Astrocyte (in vitro differentiated cells and primary cell): ENCODE results near the gene METRN. TPM values are rescaled to one million over a fixed set of nuclear protein-coding genes. Genes with fewer than 3 reads are reported as not detected.

ENCODE experiments used
- DNase-seq: peaks from one replicate; pipeline ENCODE4 v3.0.0-alpha.2; 2010; ENCODE audit warnings: low read depth
- FAIRE-seq: peaks from 2 replicates; lab custom pipeline; 2011; peaks lifted over from hg19 to GRCh38; lab: Jason Lieb, UNC
- H2AFZ ChIP-seq: 2 replicates; pipeline ENCODE4 v1.6.0; 2012; ENCODE audit warnings: low read depth, low read length, inconsistent platforms
- H3K27ac ChIP-seq: 2 replicates; pipeline ENCODE4 v1.5.1; 2011; ENCODE audit warnings: low read depth, low read length, inconsistent platforms
- H3K27me3 ChIP-seq: 2 replicates; pipeline ENCODE4 v1.6.0; 2011; ENCODE audit warnings: low read length, inconsistent platforms; ENCODE audit not compliant: insufficient read depth
- H3K36me3 ChIP-seq: 2 replicates; pipeline ENCODE4 v1.5.1; 2011; ENCODE audit warnings: low read length, inconsistent platforms; ENCODE audit not compliant: insufficient read depth
- H3K4me1 ChIP-seq: 2 replicates; pipeline ENCODE4 v1.5.1; 2011; ENCODE audit warnings: low read length, inconsistent platforms; ENCODE audit not compliant: insufficient read depth
- H3K4me2 ChIP-seq: 2 replicates; pipeline ENCODE4 v1.6.0; 2012; ENCODE audit warnings: low read length, inconsistent platforms
- H3K4me3 ChIP-seq: 2 replicates; pipeline ENCODE4 v1.5.1; 2011; ENCODE audit warnings: low read depth, mild to moderate bottlenecking, low read length, inconsistent platforms; ENCODE audit not compliant: insufficient read depth
- H3K79me2 ChIP-seq: 2 replicates; pipeline ENCODE4 v1.6.0; 2012; ENCODE audit warnings: mild to moderate bottlenecking, low read length, inconsistent platforms; ENCODE audit not compliant: insufficient read depth
- H3K9ac ChIP-seq: 2 replicates; pipeline ENCODE4 v1.6.0; 2012; ENCODE audit warnings: mild to moderate bottlenecking, low read length, inconsistent platforms
- H3K9me3 ChIP-seq: 2 replicates; pipeline ENCODE4 v1.5.1; 2012; ENCODE audit warnings: low read depth, mild to moderate bottlenecking, low read length, inconsistent platforms; ENCODE audit not compliant: insufficient read depth
- H4K20me1 ChIP-seq: 2 replicates; pipeline ENCODE4 v1.6.0; 2012; ENCODE audit warnings: low read length, inconsistent platforms; ENCODE audit not compliant: insufficient read depth
- H3K27ac Mint-ChIP-seq: one replicate; pipeline ENCODE4 v1.8.0; 2021; ENCODE audit warnings: mild to moderate bottlenecking, mixed read lengths; ENCODE audit not compliant: unreplicated experiment
- H3K27me3 Mint-ChIP-seq: one replicate; pipeline ENCODE4 v1.8.0; 2021; ENCODE audit warnings: low read depth, mixed read lengths; ENCODE audit not compliant: unreplicated experiment
- H3K36me3 Mint-ChIP-seq: one replicate; pipeline ENCODE4 v1.8.0; 2021; ENCODE audit warnings: low read depth, mixed read lengths; ENCODE audit not compliant: unreplicated experiment
- H3K4me1 Mint-ChIP-seq: one replicate; pipeline ENCODE4 v1.8.0; 2021; ENCODE audit warnings: low read depth, mixed read lengths; ENCODE audit not compliant: unreplicated experiment
- H3K4me3 Mint-ChIP-seq: one replicate; pipeline ENCODE4 v1.8.0; 2021; ENCODE audit warnings: mild to moderate bottlenecking, moderate library complexity, mixed read lengths; ENCODE audit not compliant: unreplicated experiment
- H3K9me3 Mint-ChIP-seq: one replicate; pipeline ENCODE4 v1.8.0; 2021; ENCODE audit warnings: mild to moderate bottlenecking, mixed read lengths; ENCODE audit not compliant: unreplicated experiment
- EZH2 ChIP-seq: IDR thresholded peaks from 2 replicates; pipeline ENCODE4 v1.6.1; 2012; ENCODE audit warnings: mild to moderate bottlenecking, low read length, inconsistent platforms; ENCODE audit not compliant: insufficient read depth
- total RNA-seq: library from RNA; stranded (reverse); gene quantifications from 2 replicates; pipeline ENCODE4 v1.2.1, GENCODE V29; 2021
- TF ChIP-seq, protein P1 (sequence below): IDR thresholded peaks from 2 replicates; pipeline ENCODE4 v1.5.1; 2011; ENCODE audit warnings: low read depth, mild to moderate bottlenecking, inconsistent platforms, low read length, moderate library complexity; ENCODE audit not compliant: insufficient read depth

METRN gene
- total RNA-seq, 1 donor from 2014 or later, result 31.5 TPM

DNA sequence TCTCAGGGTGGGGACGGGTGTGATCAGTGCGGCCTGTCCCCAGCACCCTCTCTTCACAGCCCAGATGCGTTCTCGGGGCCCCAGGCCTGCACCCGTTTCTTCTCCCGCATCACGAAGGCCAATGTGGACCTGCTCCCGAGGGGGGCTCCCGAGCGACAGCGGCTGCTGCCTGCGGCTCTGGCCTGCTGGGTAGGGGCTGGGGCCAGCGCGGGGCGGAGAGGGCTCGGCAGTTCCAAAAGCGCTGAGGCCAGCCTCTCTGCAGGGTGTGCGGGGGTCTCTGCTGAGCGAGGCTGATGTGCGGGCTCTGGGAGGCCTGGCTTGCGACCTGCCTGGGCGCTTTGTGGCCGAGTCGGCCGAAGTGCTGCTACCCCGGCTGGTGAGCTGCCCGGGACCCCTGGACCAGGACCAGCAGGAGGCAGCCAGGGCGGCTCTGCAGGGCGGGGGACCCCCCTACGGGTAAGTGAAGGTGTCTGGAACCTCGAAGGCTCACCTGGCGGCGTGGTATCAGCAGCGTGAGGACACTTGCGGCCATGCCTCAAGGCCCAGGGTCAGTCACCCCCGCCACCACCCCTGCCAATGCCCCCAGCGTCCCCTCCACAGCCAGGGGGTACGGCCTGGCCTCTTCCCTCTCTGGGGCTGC, 50.0 kb downstream of the METRN start:
- no peak overlapping the region for H3K4me2 ChIP-seq

GRCh38 chr16:765488-765865, 50.6 kb downstream of the METRN start:
- H3K36me3 Mint-ChIP-seq, result no peaks in the 10 kb centered on the region
- Histone ChIP-seq H3K9me3 (no peaks in the 10 kb centered on the region), H4K20me1 (no peaks in the 10 kb centered on the region), H3K27ac (no peak overlapping the region), H3K36me3 (no peaks in the 10 kb centered on the region), H3K4me2 (no peak overlapping the region), H3K79me2 (no peaks in the 10 kb centered on the region), H3K4me3 (no peak overlapping the region), H3K4me1 (peaks cover 4% of the 10 kb centered on the region), H3K27me3 (no peaks in the 10 kb centered on the region), H2AFZ (no peak overlapping the region), H3K9ac (no peak overlapping the region)
- no peak overlapping the region for H3K27ac Mint-ChIP-seq
- H3K9me3 Mint-ChIP-seq, result no peaks in the 10 kb centered on the region
- TF ChIP-seq, protein P1, sequence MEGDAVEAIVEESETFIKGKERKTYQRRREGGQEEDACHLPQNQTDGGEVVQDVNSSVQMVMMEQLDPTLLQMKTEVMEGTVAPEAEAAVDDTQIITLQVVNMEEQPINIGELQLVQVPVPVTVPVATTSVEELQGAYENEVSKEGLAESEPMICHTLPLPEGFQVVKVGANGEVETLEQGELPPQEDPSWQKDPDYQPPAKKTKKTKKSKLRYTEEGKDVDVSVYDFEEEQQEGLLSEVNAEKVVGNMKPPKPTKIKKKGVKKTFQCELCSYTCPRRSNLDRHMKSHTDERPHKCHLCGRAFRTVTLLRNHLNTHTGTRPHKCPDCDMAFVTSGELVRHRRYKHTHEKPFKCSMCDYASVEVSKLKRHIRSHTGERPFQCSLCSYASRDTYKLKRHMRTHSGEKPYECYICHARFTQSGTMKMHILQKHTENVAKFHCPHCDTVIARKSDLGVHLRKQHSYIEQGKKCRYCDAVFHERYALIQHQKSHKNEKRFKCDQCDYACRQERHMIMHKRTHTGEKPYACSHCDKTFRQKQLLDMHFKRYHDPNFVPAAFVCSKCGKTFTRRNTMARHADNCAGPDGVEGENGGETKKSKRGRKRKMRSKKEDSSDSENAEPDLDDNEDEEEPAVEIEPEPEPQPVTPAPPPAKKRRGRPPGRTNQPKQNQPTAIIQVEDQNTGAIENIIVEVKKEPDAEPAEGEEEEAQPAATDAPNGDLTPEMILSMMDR, result no peak
- TF ChIP-seq EZH2, result no peak
- DNase-seq (no peak), FAIRE-seq (no peak)
- peaks cover 3% of the 10 kb centered on the region for H3K27me3 Mint-ChIP-seq
- no peaks in the 10 kb centered on the region for H3K4me1 Mint-ChIP-seq
- H3K4me3 Mint-ChIP-seq, result no peak overlapping the region

More for the DNA sequence above, 50.0 kb downstream of the METRN start:
- DNase-seq (no peak), FAIRE-seq (no peak)
- H3K27me3 ChIP-seq, result no peaks in the 10 kb centered on the region
- Mint-ChIP-seq H3K27ac (no peak overlapping the region), H3K27me3 (peaks cover 3% of the 10 kb centered on the region), H3K4me1 (no peaks in the 10 kb centered on the region), H3K4me3 (no peak overlapping the region), H3K36me3 (no peaks in the 10 kb centered on the region), H3K9me3 (no peaks in the 10 kb centered on the region)
- no peaks in the 10 kb centered on the region for H3K9me3 ChIP-seq
- no peak overlapping the region for H3K4me3 ChIP-seq
- no peak overlapping the region for H3K27ac ChIP-seq
- H3K9ac ChIP-seq, result no peak overlapping the region
- no peaks in the 10 kb centered on the region for H3K36me3 ChIP-seq
- H2AFZ ChIP-seq, result no peak overlapping the region
- H3K4me1 ChIP-seq, result peaks cover 6% of the 10 kb centered on the region
- H3K79me2 ChIP-seq, result no peaks in the 10 kb centered on the region
- no peaks in the 10 kb centered on the region for H4K20me1 ChIP-seq
- no peak for TF ChIP-seq EZH2
- TF ChIP-seq, protein P1, result no peak
